ENCODE data around the gene NDST3.
A peak's percentile ranks its signal among the peaks of the same experiment; 100 is the strongest.
"Not testable (repeated sequence)": the region's sequence is repeated elsewhere in the genome, so short reads cannot be mapped to it uniquely, and the experiment has no call there.

NDST3 gene

GRCh38 chr4:118235566-118236120 lies 201.4 kb downstream of the NDST3 start:
- Histone ChIP-seq H3K9ac (ENCODE audit: low read length) (no peak overlapping the region), H3K9me3 (ENCODE audit: control insufficient read depth, low read length) (no peaks in the 10 kb centered on the region), H3K36me3 (ENCODE audit: control insufficient read depth, insufficient read depth, low read length, severe bottlenecking) (no peaks in the 10 kb centered on the region)

DNA sequence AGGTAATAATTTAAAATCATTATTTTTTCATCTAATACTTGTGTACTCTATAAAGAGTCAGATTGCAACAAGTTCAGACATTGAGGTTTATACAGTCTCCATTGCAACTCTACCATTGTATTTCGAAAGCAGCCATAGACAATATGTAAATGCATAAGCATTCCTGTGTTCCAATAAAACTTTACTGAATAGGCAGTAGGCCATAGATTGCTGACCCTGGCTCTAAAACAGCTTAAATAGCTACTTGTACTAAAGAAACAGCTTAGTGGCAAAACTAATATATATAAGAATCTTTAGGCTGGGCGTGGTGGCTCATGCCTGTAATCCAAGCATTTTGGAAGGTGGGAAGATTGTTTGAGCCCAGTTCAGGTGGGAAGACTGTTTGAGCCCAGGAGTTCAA lies 203.2 kb downstream of the NDST3 start:
- H3K36me3 ChIP-seq (ENCODE audit: control insufficient read depth, insufficient read depth, low read length, severe bottlenecking): no peaks in the 10 kb centered on the region
- DNase-seq (ENCODE audit: low read depth): no peak
- no peak overlapping the region for H3K4me3 ChIP-seq (ENCODE audit: low read length)
- no peaks in the 10 kb centered on the region for H3K9me3 ChIP-seq (ENCODE audit: control insufficient read depth, low read length)
- H3K27me3 ChIP-seq (replicated peaks; ENCODE audit: control insufficient read depth, insufficient read depth, low read length): no peaks in the 10 kb centered on the region
- H3K4me1 ChIP-seq (ENCODE audit: control insufficient read depth, insufficient read depth, low read length): no peaks in the 10 kb centered on the region
- H3K9ac ChIP-seq (ENCODE audit: low read length): no peak overlapping the region

More at GRCh38 chr4:118235566-118236120, 201.4 kb downstream of the NDST3 start:
- DNase-seq (ENCODE audit: low read depth): no peak
- Histone ChIP-seq H3K27me3 (replicated peaks; ENCODE audit: control insufficient read depth, insufficient read depth, low read length) (no peaks in the 10 kb centered on the region), H3K4me1 (ENCODE audit: control insufficient read depth, insufficient read depth, low read length) (no peaks in the 10 kb centered on the region), H3K4me3 (ENCODE audit: low read length) (no peak overlapping the region)

- H3K27me3 ChIP-seq (replicated peaks; ENCODE audit: control insufficient read depth, insufficient read depth, low read length): no peaks in the 10 kb centered on the region
- H3K4me3 ChIP-seq (ENCODE audit: low read length): no peak overlapping the region
- H3K9me3 ChIP-seq (ENCODE audit: control insufficient read depth, low read length): peaks cover 9% of the 10 kb centered on the region
- H3K36me3 ChIP-seq (ENCODE audit: control insufficient read depth, insufficient read depth, low read length, severe bottlenecking): no peaks in the 10 kb centered on the region
- H3K4me1 ChIP-seq (ENCODE audit: control insufficient read depth, insufficient read depth, low read length): no peaks in the 10 kb centered on the region
- H3K9ac ChIP-seq (ENCODE audit: low read length): no peak overlapping the region
- no peak for DNase-seq (ENCODE audit: low read depth)
These were observed 215.6 kb downstream of the NDST3 start for GRCh38 chr4:118249890-118250289.

DNA sequence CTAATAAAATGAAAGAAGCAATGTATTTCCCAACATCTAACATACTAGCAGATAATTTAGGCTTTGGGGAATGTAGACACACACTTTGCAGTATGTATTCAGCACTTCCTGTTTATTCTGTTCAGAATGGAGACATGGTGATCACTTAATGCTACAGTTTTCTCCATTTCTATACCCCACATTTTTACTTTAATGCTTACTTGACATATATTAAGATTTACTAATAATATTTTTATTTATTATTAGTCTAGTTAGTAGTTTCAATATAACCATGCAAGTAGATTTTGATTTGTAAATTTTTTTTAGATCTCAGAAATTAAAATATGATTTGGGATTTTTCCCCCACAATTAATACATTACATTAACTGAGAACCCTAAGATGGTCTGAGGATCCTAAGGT lies 220.1 kb downstream of the NDST3 start:
- no peak for DNase-seq (ENCODE audit: low read depth)
- H3K36me3 ChIP-seq (ENCODE audit: control insufficient read depth, insufficient read depth, low read length, severe bottlenecking): no peaks in the 10 kb centered on the region
- H3K4me1 ChIP-seq (ENCODE audit: control insufficient read depth, insufficient read depth, low read length): no peaks in the 10 kb centered on the region
- H3K27me3 ChIP-seq (replicated peaks; ENCODE audit: control insufficient read depth, insufficient read depth, low read length): no peaks in the 10 kb centered on the region
- H3K9me3 ChIP-seq (ENCODE audit: control insufficient read depth, low read length): peaks cover 9% of the 10 kb centered on the region
- no peak overlapping the region for H3K4me3 ChIP-seq (ENCODE audit: low read length)
- H3K9ac ChIP-seq (ENCODE audit: low read length): no peak overlapping the region

- H3K9ac ChIP-seq (ENCODE audit: low read length): no peak overlapping the region
- no peaks in the 10 kb centered on the region for H3K9me3 ChIP-seq (ENCODE audit: control insufficient read depth, low read length)
- no peaks in the 10 kb centered on the region for H3K4me1 ChIP-seq (ENCODE audit: control insufficient read depth, insufficient read depth, low read length)
- no peak overlapping the region for H3K4me3 ChIP-seq (ENCODE audit: low read length)
- H3K27me3 ChIP-seq (replicated peaks; ENCODE audit: control insufficient read depth, insufficient read depth, low read length): no peaks in the 10 kb centered on the region
- no peak for DNase-seq (ENCODE audit: low read depth)
- no peaks in the 10 kb centered on the region for H3K36me3 ChIP-seq (ENCODE audit: control insufficient read depth, insufficient read depth, low read length, severe bottlenecking)
These were observed 224.8 kb downstream of the NDST3 start for GRCh38 chr4:118259111-118259510.

GRCh38 chr4:118260309-118260708 lies 226.0 kb downstream of the NDST3 start:
- Histone ChIP-seq H3K36me3 (ENCODE audit: control insufficient read depth, insufficient read depth, low read length, severe bottlenecking) (no peaks in the 10 kb centered on the region), H3K4me1 (ENCODE audit: control insufficient read depth, insufficient read depth, low read length) (no peaks in the 10 kb centered on the region), H3K4me3 (ENCODE audit: low read length) (no peak overlapping the region), H3K9me3 (ENCODE audit: control insufficient read depth, low read length) (no peaks in the 10 kb centered on the region), H3K9ac (ENCODE audit: low read length) (no peak overlapping the region), H3K27me3 (replicated peaks; ENCODE audit: control insufficient read depth, insufficient read depth, low read length) (no peaks in the 10 kb centered on the region)
- DNase-seq (ENCODE audit: low read depth): no peak

GRCh38 chr4:118264096-118264495 lies 229.8 kb downstream of the NDST3 start:
- Histone ChIP-seq H3K27me3 (replicated peaks; ENCODE audit: control insufficient read depth, insufficient read depth, low read length) (no peaks in the 10 kb centered on the region), H3K4me1 (ENCODE audit: control insufficient read depth, insufficient read depth, low read length) (no peaks in the 10 kb centered on the region), H3K9ac (ENCODE audit: low read length) (no peak overlapping the region), H3K9me3 (ENCODE audit: control insufficient read depth, low read length) (no peaks in the 10 kb centered on the region), H3K36me3 (ENCODE audit: control insufficient read depth, insufficient read depth, low read length, severe bottlenecking) (no peaks in the 10 kb centered on the region), H3K4me3 (ENCODE audit: low read length) (no peak overlapping the region)
- no peak for DNase-seq (ENCODE audit: low read depth)

- DNase-seq (ENCODE audit: low read depth): no peak
- Histone ChIP-seq H3K27me3 (replicated peaks; ENCODE audit: control insufficient read depth, insufficient read depth, low read length) (no peaks in the 10 kb centered on the region), H3K36me3 (ENCODE audit: control insufficient read depth, insufficient read depth, low read length, severe bottlenecking) (no peaks in the 10 kb centered on the region), H3K9ac (ENCODE audit: low read length) (peak overlapping the region; percentile 67), H3K9me3 (ENCODE audit: control insufficient read depth, low read length) (no peaks in the 10 kb centered on the region), H3K4me3 (ENCODE audit: low read length) (peak overlapping the region; percentile 77), H3K4me1 (ENCODE audit: control insufficient read depth, insufficient read depth, low read length) (no peaks in the 10 kb centered on the region)
These were observed 231.2 kb downstream of the NDST3 start for GRCh38 chr4:118265312-118266144.

- not testable (repeated sequence) for DNase-seq (ENCODE audit: low read depth); H3K36me3 ChIP-seq (ENCODE audit: control insufficient read depth, insufficient read depth, low read length, severe bottlenecking); H3K9ac ChIP-seq (ENCODE audit: low read length)
These were observed 231.8 kb downstream of the NDST3 start for GRCh38 chr4:118266145-118266496.

GRCh38 chr4:118268780-118269179 lies 234.5 kb downstream of the NDST3 start:
- Histone ChIP-seq H3K4me3 (ENCODE audit: low read length) (no peak overlapping the region), H3K4me1 (ENCODE audit: control insufficient read depth, insufficient read depth, low read length) (no peaks in the 10 kb centered on the region), H3K36me3 (ENCODE audit: control insufficient read depth, insufficient read depth, low read length, severe bottlenecking) (no peaks in the 10 kb centered on the region), H3K9me3 (ENCODE audit: control insufficient read depth, low read length) (no peaks in the 10 kb centered on the region), H3K9ac (ENCODE audit: low read length) (no peak overlapping the region), H3K27me3 (replicated peaks; ENCODE audit: control insufficient read depth, insufficient read depth, low read length) (peaks cover 9% of the 10 kb centered on the region)
- no peak for DNase-seq (ENCODE audit: low read depth)

More at GRCh38 chr4:118266145-118266496, 231.8 kb downstream of the NDST3 start:
- not testable (repeated sequence) for H3K27me3 ChIP-seq (replicated peaks; ENCODE audit: control insufficient read depth, insufficient read depth, low read length); H3K9me3 ChIP-seq (ENCODE audit: control insufficient read depth, low read length); H3K4me3 ChIP-seq (ENCODE audit: low read length); H3K4me1 ChIP-seq (ENCODE audit: control insufficient read depth, insufficient read depth, low read length)

GRCh38 chr4:118270492-118270891 lies 236.2 kb downstream of the NDST3 start:
- H3K9ac ChIP-seq (ENCODE audit: low read length): no peak overlapping the region
- peak; percentile 83 for DNase-seq (ENCODE audit: low read depth)
- no peak overlapping the region for H3K4me3 ChIP-seq (ENCODE audit: low read length)
- no peaks in the 10 kb centered on the region for H3K9me3 ChIP-seq (ENCODE audit: control insufficient read depth, low read length)
- H3K4me1 ChIP-seq (ENCODE audit: control insufficient read depth, insufficient read depth, low read length): no peaks in the 10 kb centered on the region
- H3K27me3 ChIP-seq (replicated peaks; ENCODE audit: control insufficient read depth, insufficient read depth, low read length): peaks cover 9% of the 10 kb centered on the region
- no peaks in the 10 kb centered on the region for H3K36me3 ChIP-seq (ENCODE audit: control insufficient read depth, insufficient read depth, low read length, severe bottlenecking)
